SIG-M5 treated with dmso at 0.1 percent for 504 hours (cell line): ENCODE results near the gene RAP2A.

ENCODE experiments used
- DNase-seq: peaks from one replicate; lab custom pipeline; 2025; ENCODE audit not compliant: unreplicated experiment; lab: John Stamatoyannopoulos, UW

The RAP2A gene

GRCh38 chr13:97446448-97446847, 12.5 kb downstream of the RAP2A start:
- no peak for DNase-seq

- no peak for DNase-seq
These were observed 14.7 kb downstream of the RAP2A start for GRCh38 chr13:97448503-97449251.

GRCh38 chr13:97454699-97455098, 20.7 kb downstream of the RAP2A start:
- DNase-seq: no peak

GRCh38 chr13:97456047-97456446, 22.1 kb downstream of the RAP2A start:
- no peak for DNase-seq

GRCh38 chr13:97459215-97459777, 25.3 kb downstream of the RAP2A start:
- DNase-seq: no peak

GRCh38 chr13:97460004-97460775, 26.2 kb downstream of the RAP2A start:
- peak; percentile 68 for DNase-seq

GRCh38 chr13:97460853-97461252, 26.9 kb downstream of the RAP2A start:
- DNase-seq: no peak

GRCh38 chr13:97464561-97464960, 30.6 kb downstream of the RAP2A start:
- DNase-seq: no peak

GRCh38 chr13:97466722-97467121, 32.8 kb downstream of the RAP2A start:
- DNase-seq: no peak

- no peak for DNase-seq
These were observed 34.4 kb downstream of the RAP2A start for GRCh38 chr13:97468331-97468730.

- no peak for DNase-seq
These were observed 37.7 kb downstream of the RAP2A start for GRCh38 chr13:97471711-97472110.

GRCh38 chr13:97474349-97474980, 40.5 kb downstream of the RAP2A start:
- DNase-seq: no peak

GRCh38 chr13:97475011-97475410, 41.0 kb downstream of the RAP2A start:
- DNase-seq: no peak

GRCh38 chr13:97477844-97478243, 43.9 kb downstream of the RAP2A start:
- DNase-seq: no peak

- DNase-seq: no peak
These were observed 44.3 kb downstream of the RAP2A start for GRCh38 chr13:97478247-97478646.

- no peak for DNase-seq
These were observed 49.5 kb downstream of the RAP2A start for GRCh38 chr13:97483465-97483864.

- no peak for DNase-seq
These were observed 50.3 kb downstream of the RAP2A start for GRCh38 chr13:97484301-97484700.

GRCh38 chr13:97485320-97485719, 51.4 kb downstream of the RAP2A start:
- no peak for DNase-seq

GRCh38 chr13:97490702-97491307, 56.8 kb downstream of the RAP2A start:
- no peak for DNase-seq

- no peak for DNase-seq
These were observed 57.5 kb downstream of the RAP2A start for GRCh38 chr13:97491452-97491851.

- no peak for DNase-seq
These were observed 58.3 kb downstream of the RAP2A start for GRCh38 chr13:97492257-97492656.
